ENCODE measurements around the gene MAGI2. TPM values are rescaled to one million over a fixed set of nuclear protein-coding genes. Genes with fewer than 3 reads are reported as not detected.

The MAGI2 gene
- total and polyA plus RNA-seq, 2 donors from 2014 or later: 4.4 to 9.0 TPM

GRCh38 chr7:78115876-78116275, 1337.6 kb downstream of the MAGI2 start:
- H3K9me3 ChIP-seq (ENCODE audit: control insufficient read depth in 2 of 3, insufficient read depth in 1 of 3, low read length in 3 of 3): no peaks in the 10 kb centered on the region
- H3K4me1 ChIP-seq (ENCODE audit: control insufficient read depth in 2 of 3, insufficient read depth in 2 of 3, low read depth in 1 of 3, low read length in 3 of 3): no peaks in the 10 kb centered on the region
- FAIRE-seq (no peak), DNase-seq (no peak)
- H3K4me3 ChIP-seq (ENCODE audit: low read length in 3 of 3): no peak overlapping the region
- TF ChIP-seq CTCF (IDR thresholded peaks at IDR 0.05; ENCODE audit: borderline replicate concordance, extremely low read depth, insufficient read depth): no peak
- H3K27me3 ChIP-seq (ENCODE audit: control insufficient read depth, insufficient read depth, low read length): no peaks in the 10 kb centered on the region
- H3K27ac ChIP-seq (ENCODE audit: low read depth in 2 of 2, low read length in 2 of 2): no peak overlapping the region
- H3K36me3 ChIP-seq (ENCODE audit: control insufficient read depth in 2 of 3, insufficient read depth in 3 of 3, low read length in 3 of 3): no peaks in the 10 kb centered on the region
- H3K9ac ChIP-seq (ENCODE audit: low read length in 3 of 3): no peak overlapping the region
- intact Hi-C loops (cut with DNase I): no loop called here

- no peak overlapping the region for H3K27ac ChIP-seq (ENCODE audit: low read depth in 2 of 2, low read length in 2 of 2)
- no peaks in the 10 kb centered on the region for H3K9me3 ChIP-seq (ENCODE audit: control insufficient read depth in 2 of 3, insufficient read depth in 1 of 3, low read length in 3 of 3)
- H3K9ac ChIP-seq (ENCODE audit: low read length in 3 of 3): no peak overlapping the region
- intact Hi-C loops (cut with DNase I): no loop called here
- H3K27me3 ChIP-seq (ENCODE audit: control insufficient read depth, insufficient read depth, low read length): no peaks in the 10 kb centered on the region
- no peak overlapping the region for H3K4me3 ChIP-seq (ENCODE audit: low read length in 3 of 3)
- no peak for TF ChIP-seq CTCF (IDR thresholded peaks at IDR 0.05; ENCODE audit: borderline replicate concordance, extremely low read depth, insufficient read depth)
- FAIRE-seq (no peak), DNase-seq (no peak)
- H3K36me3 ChIP-seq (ENCODE audit: control insufficient read depth in 2 of 3, insufficient read depth in 3 of 3, low read length in 3 of 3): no peaks in the 10 kb centered on the region
- no peaks in the 10 kb centered on the region for H3K4me1 ChIP-seq (ENCODE audit: control insufficient read depth in 2 of 3, insufficient read depth in 2 of 3, low read depth in 1 of 3, low read length in 3 of 3)
These were observed 1338.5 kb downstream of the MAGI2 start for GRCh38 chr7:78114993-78115392.

GRCh38 chr7:78112488-78112887, 1341.0 kb downstream of the MAGI2 start:
- no peaks in the 10 kb centered on the region for H3K36me3 ChIP-seq (ENCODE audit: control insufficient read depth in 2 of 3, insufficient read depth in 3 of 3, low read length in 3 of 3)
- FAIRE-seq: no peak
- H3K4me1 ChIP-seq (ENCODE audit: control insufficient read depth in 2 of 3, insufficient read depth in 2 of 3, low read depth in 1 of 3, low read length in 3 of 3): no peaks in the 10 kb centered on the region
- no peak overlapping the region for H3K4me3 ChIP-seq (ENCODE audit: low read length in 3 of 3)
- no peak overlapping the region for H3K9ac ChIP-seq (ENCODE audit: low read length in 3 of 3)
- no peaks in the 10 kb centered on the region for H3K9me3 ChIP-seq (ENCODE audit: control insufficient read depth in 2 of 3, insufficient read depth in 1 of 3, low read length in 3 of 3)
- no peaks in the 10 kb centered on the region for H3K27me3 ChIP-seq (ENCODE audit: control insufficient read depth, insufficient read depth, low read length)
- TF ChIP-seq CTCF (IDR thresholded peaks at IDR 0.05; ENCODE audit: borderline replicate concordance, extremely low read depth, insufficient read depth): no peak
- no peak for DNase-seq
- intact Hi-C loops (cut with DNase I): no loop called here
- no peak overlapping the region for H3K27ac ChIP-seq (ENCODE audit: low read depth in 2 of 2, low read length in 2 of 2)

- FAIRE-seq (no peak), DNase-seq (no peak)
- intact Hi-C loops (cut with DNase I): no loop called here
- no peaks in the 10 kb centered on the region for H3K27me3 ChIP-seq (ENCODE audit: control insufficient read depth, insufficient read depth, low read length)
- no peak overlapping the region for H3K27ac ChIP-seq (ENCODE audit: low read depth in 2 of 2, low read length in 2 of 2)
- H3K36me3 ChIP-seq (ENCODE audit: control insufficient read depth in 2 of 3, insufficient read depth in 3 of 3, low read length in 3 of 3): no peaks in the 10 kb centered on the region
- TF ChIP-seq CTCF (IDR thresholded peaks at IDR 0.05; ENCODE audit: borderline replicate concordance, extremely low read depth, insufficient read depth): no peak
- no peak overlapping the region for H3K4me3 ChIP-seq (ENCODE audit: low read length in 3 of 3)
- H3K9ac ChIP-seq (ENCODE audit: low read length in 3 of 3): no peak overlapping the region
- no peaks in the 10 kb centered on the region for H3K4me1 ChIP-seq (ENCODE audit: control insufficient read depth in 2 of 3, insufficient read depth in 2 of 3, low read depth in 1 of 3, low read length in 3 of 3)
- no peaks in the 10 kb centered on the region for H3K9me3 ChIP-seq (ENCODE audit: control insufficient read depth in 2 of 3, insufficient read depth in 1 of 3, low read length in 3 of 3)
These were observed 1342.1 kb downstream of the MAGI2 start for GRCh38 chr7:78111386-78111785.
